Right atrium auricular region (tissue), 2 donors: ENCODE results near the gene FAM222A. TPM values are rescaled to one million over a fixed set of nuclear protein-coding genes. Genes with fewer than 3 reads are reported as not detected.

Source experiments
- DNase-seq: peaks from one replicate; pipeline ENCODE4 v3.0.0-alpha.2; 2019; ENCODE audit warnings: low spot score
- H3K27ac ChIP-seq, 2 donors: fragments of 200-600 bp; sonication (generic); 1 replicate in 1 of 2; 2 replicates in 1 of 2; pipeline ENCODE4 v1.5.1; 2016 to 2019
- H3K27me3 ChIP-seq, 2 donors: fragments of 200-600 bp; sonication (generic); one replicate each; pipeline versions ENCODE4 v1.5.1 to v1.6.0; 2017 to 2019
- H3K36me3 ChIP-seq: fragments of 200-600 bp; sonication (generic); one replicate; pipeline ENCODE4 v1.5.1; 2016
- H3K4me1 ChIP-seq, 2 donors: fragments of 200-600 bp; sonication (generic); one replicate each; pipeline versions ENCODE4 v1.5.1 to v1.6.0; 2017 to 2019
- H3K4me3 ChIP-seq, 2 donors: fragments of 200-600 bp; sonication (generic); 1 replicate in 1 of 2; 2 replicates in 1 of 2; pipeline ENCODE4 v1.5.1; 2017 to 2019; ENCODE audit warnings: mild to moderate bottlenecking in 1 of 2, moderate library complexity in 1 of 2
- H3K9me3 ChIP-seq, 2 donors: fragments of 200-600 bp; sonication (generic); one replicate each; pipeline ENCODE4 v1.5.1; 2019
- total RNA-seq, 2 donors: library from RNA; depleted of rRNA; stranded (reverse); fragments of >200 nt; gene quantifications; one replicate each; pipeline ENCODE4 v1.1.0, GENCODE V29; 2016
- TF ChIP-seq, protein P1 (sequence below), 2 donors: fragments of 200-600 bp; sonication (generic); IDR thresholded peaks; one replicate each; pipeline ENCODE4 v1.5.1; 2019; ENCODE audit warnings: antibody characterized with exemption in 2 of 2

The FAM222A gene
- total RNA-seq, 2 donors from 2014 or later, result 23.6 to 32.4 TPM

DNA sequence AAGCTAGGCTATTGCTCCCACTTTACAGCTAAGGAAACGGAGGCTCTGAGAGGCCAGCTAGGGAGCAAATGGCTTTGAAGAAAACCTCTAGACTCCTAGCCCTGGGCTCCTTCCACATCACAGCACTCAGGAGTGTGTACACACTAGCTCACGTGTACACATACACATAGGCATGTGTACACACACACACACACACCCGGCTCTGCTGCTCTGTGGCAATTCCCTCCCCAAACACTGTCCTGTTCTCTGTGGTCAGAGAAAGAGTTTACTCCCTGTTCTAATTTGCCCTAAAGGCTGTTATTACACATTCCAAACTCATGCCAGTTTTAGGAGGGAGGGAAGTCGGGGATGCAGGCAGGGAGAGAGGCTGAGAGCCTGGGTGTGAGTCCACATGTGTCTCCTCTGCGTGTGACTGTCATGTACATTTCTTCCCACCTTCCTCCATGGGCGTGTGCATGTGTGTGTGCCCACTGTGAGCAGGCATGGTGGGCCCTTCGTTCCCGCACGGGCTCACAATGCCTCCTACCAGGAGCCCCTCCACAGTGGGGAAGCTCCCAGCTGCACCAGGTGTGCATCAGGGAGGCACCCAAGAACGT is 105.4 kb downstream of the FAM222A start:
- Histone ChIP-seq H3K27ac (no peak overlapping the region), H3K27me3 (no peaks in the 10 kb centered on the region), H3K9me3 (no peaks in the 10 kb centered on the region), H3K36me3 (no peaks in the 10 kb centered on the region), H3K4me1 (peaks cover 0 to 9% of the 10 kb centered on the region in 2 donors), H3K4me3 (no peak overlapping the region)
- DNase-seq, result no peak
- TF ChIP-seq, protein P1, sequence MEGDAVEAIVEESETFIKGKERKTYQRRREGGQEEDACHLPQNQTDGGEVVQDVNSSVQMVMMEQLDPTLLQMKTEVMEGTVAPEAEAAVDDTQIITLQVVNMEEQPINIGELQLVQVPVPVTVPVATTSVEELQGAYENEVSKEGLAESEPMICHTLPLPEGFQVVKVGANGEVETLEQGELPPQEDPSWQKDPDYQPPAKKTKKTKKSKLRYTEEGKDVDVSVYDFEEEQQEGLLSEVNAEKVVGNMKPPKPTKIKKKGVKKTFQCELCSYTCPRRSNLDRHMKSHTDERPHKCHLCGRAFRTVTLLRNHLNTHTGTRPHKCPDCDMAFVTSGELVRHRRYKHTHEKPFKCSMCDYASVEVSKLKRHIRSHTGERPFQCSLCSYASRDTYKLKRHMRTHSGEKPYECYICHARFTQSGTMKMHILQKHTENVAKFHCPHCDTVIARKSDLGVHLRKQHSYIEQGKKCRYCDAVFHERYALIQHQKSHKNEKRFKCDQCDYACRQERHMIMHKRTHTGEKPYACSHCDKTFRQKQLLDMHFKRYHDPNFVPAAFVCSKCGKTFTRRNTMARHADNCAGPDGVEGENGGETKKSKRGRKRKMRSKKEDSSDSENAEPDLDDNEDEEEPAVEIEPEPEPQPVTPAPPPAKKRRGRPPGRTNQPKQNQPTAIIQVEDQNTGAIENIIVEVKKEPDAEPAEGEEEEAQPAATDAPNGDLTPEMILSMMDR (IDR thresholded peaks at IDR 0.05), result no peak

Other genes starting within 250 kb of the FAM222A start
- gene KCTD10, start 236.5 kb upstream of the FAM222A start, total RNA-seq, result 10 to 100 TPM; 34.4 to 55.9 TPM
- 10 to 100 TPM; 41.7 to 71.8 TPM for gene UBE3B, start 236.2 kb upstream of the FAM222A start, total RNA-seq
- 10 to 100 TPM; 30.3 to 53.1 TPM for gene MMAB, start 140.3 kb upstream of the FAM222A start, total RNA-seq
- gene MVK, start 140.0 kb upstream of the FAM222A start, total RNA-seq, result 1 to 10 TPM; 5.5 to 7.5 TPM
- under 1 TPM; 0.59 to 0.90 TPM for gene TRPV4, start 119.6 kb downstream of the FAM222A start, total RNA-seq
- gene GLTP, start 166.7 kb downstream of the FAM222A start, total RNA-seq, result 10 to 100 TPM; 29.0 to 43.2 TPM
- 1 to 10 TPM; 6.4 to 9.4 TPM for gene TCHP, start 186.4 kb downstream of the FAM222A start, total RNA-seq